HG02970 (cell line): Measurements from ENCODE around the gene DNAJC24.
"Not testable (repeated sequence)": the region's sequence is repeated elsewhere in the genome, so short reads cannot be mapped to it uniquely, and the experiment has no call there.

Source experiments
- ATAC-seq: cut with Tn5 transposase; IDR thresholded peaks from one replicate; pipeline ENCODE4 v1.9.1; 2021; ENCODE audit warnings: mild to moderate bottlenecking, moderate library complexity, moderate number of reproducible peaks; ENCODE audit not compliant: unreplicated experiment, low FRiP score

Gene DNAJC24

GRCh38 chr11:31369348-31370329 is at the start of gene DNAJC24, which contains the start of gene DCDC1:
Gene DNAJC24 (plus strand): TSS chr11:31369860. CDS start chr11:31370749, 889 bp downstream.
Gene DCDC1 (minus strand): TSS chr11:31369739. CDS start chr11:31328280, 41,459 bp downstream.
- peak; percentile 99 for ATAC-seq

DNA sequence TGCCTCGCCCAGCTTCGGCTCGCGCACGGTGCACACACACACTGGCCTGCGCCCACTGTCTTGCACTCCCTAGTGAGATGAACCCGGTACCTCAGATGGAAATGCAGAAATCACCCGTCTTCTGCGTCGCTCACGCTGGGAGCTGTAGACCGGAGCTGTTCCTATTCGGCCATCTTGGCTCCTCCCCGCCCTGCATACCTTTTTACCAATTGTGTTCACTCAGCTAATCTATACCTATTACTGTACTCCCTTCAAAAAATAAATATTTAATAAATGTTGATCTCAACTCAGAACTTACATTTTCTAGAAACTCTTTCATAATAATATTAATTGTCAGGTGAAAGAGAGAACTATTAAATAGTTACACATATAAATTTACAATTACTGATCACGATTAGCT is 48.2 kb upstream of the DNAJC24 start:
- ATAC-seq = not testable (repeated sequence)

DNA sequence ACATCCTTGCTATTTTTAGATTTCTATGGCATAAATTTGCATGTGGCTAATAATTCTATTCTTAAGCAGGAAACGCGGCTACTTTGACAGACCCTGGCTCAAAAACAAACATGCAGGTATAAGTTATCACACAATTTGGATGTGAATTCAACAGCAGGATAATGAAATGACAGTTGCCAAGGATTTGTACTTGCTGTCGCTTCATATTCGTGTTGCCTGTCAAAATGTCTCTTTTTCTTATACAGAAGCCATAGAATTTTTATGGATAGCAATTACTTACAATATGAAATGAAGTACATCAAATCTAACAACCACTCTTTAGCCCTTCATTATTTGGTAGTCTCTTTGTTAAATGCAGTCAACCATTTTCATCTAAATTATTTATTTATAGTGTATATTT is 46.5 kb upstream of the DNAJC24 start:
- no peak for ATAC-seq

GRCh38 chr11:31325160-31325559 is 44.5 kb upstream of the DNAJC24 start:
- ATAC-seq = no peak

- no peak for ATAC-seq
Observed at GRCh38 chr11:31326470-31327148, 43.1 kb upstream of the DNAJC24 start.

GRCh38 chr11:31327417-31327816 is 42.2 kb upstream of the DNAJC24 start:
- ATAC-seq = no peak

DNA sequence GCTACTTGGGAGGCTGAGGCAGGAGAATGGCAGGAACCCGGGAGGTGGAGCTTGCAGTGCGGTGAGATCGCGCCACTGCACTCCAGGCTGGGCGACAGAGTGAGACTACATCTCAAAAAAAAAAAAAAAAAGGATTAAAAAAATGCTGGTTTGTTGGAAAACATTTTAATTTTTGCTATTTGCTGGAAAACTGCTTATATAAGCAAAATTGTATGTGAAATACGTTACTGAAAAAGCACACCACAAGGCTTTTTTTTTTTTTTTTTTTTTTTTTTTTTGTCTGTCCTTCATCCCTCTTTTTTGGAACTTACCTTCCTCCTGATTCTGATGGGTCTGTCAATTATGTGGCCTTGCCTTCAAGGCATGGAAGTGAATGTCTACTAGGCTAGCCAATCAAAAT is 41.0 kb upstream of the DNAJC24 start:
- no peak for ATAC-seq

DNA sequence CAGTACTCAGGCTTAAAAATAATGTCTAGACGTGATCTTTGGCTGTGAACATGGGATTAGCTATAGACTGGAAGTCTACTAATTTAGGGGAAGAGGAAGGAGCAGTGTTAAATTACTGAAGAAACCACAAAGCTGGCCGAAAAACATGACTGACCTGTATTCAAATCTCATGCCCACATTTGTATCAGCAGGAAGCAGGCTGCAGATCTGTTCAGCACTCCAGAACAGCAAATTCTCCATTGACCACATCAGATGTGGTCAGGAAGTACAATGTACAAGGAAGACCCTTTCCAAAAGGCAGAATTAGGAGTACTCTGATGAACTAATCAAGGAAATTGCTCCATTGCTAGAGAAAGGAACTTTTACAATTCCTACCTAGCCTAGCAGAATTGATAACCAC is 31.9 kb upstream of the DNAJC24 start:
- ATAC-seq = no peak

DNA sequence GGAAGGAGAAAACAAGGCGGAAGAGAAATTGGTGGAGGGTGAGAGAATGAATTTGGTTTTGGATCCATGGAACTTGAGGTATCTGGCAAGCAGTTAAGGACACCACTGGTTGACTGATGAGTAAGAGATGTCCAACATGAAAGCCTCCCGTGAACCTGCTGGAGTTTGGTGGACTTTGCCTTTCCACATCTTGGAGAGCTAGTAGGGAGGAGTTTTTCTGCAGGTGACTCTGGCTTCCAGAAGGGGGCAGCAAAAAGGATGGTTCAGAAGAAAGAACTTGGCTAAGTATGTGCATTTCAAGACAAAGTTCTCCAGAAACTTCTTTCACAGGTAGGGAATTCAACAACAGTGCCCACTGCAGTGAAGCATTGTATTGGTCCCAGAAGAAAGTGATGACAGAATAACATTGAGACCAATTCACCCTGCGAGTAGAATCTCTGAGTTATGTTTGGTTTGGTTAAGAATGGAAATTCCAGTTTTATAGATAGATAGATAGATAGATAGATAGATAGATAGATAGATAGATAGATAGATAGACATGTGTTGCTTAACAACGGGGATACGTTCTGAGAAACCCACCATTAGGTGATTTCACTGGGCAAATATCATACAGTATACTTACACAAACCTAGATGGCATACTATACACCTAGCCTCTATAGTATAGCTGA is 28.6 kb upstream of the DNAJC24 start:
- no peak for ATAC-seq

GRCh38 chr11:31351168-31351567 is 18.5 kb upstream of the DNAJC24 start:
- no peak for ATAC-seq

GRCh38 chr11:31355131-31355530 is 14.5 kb upstream of the DNAJC24 start:
- ATAC-seq = no peak

- ATAC-seq = no peak
Observed at GRCh38 chr11:31355817-31356216, 13.8 kb upstream of the DNAJC24 start.

- ATAC-seq = no peak
Observed at GRCh38 chr11:31361743-31362142, 7.9 kb upstream of the DNAJC24 start.

GRCh38 chr11:31366795-31367194 is 2.9 kb upstream of the DNAJC24 start:
- no peak for ATAC-seq

DNA sequence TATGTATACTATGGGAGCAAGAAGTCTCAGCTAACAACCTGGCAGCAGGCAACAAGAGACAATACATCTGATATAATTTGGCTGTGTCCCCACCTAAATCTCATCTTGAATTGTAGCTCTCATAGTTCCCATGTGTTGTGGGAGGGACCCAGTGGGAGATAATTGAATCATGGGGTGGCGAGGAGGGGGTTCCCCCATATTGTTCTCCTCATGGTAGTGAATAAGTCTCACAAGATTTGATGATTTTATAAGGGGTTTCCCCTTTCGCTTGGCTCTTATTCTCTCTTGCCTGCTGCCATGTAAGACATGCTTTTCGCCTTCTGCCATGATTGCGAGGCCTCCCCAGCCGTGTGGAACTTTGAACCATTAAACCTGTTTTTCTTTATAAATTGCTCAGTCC is 6.2 kb downstream of the DNAJC24 start:
- ATAC-seq = no peak

- no peak for ATAC-seq
Observed at GRCh38 chr11:31383116-31383515, 13.5 kb downstream of the DNAJC24 start.

DNA sequence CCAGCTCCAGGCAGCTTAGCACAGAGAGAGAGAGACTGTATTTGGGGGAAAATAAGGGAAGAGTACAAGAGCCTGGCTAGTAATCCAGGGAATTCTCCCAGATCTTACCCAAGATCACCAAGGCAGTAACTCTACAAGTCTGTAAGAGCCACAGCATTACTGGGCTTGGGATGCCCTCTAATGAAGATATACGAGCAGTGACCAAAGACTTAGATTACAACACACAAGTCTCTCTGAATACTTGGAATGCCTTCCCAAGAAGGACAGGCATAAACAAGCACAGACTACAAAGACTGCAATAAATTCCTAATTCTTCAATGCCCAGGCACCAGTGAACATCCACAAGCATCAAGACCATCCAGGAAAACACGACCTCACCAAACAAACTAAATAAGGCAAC is 17.7 kb downstream of the DNAJC24 start:
- no peak for ATAC-seq

DNA sequence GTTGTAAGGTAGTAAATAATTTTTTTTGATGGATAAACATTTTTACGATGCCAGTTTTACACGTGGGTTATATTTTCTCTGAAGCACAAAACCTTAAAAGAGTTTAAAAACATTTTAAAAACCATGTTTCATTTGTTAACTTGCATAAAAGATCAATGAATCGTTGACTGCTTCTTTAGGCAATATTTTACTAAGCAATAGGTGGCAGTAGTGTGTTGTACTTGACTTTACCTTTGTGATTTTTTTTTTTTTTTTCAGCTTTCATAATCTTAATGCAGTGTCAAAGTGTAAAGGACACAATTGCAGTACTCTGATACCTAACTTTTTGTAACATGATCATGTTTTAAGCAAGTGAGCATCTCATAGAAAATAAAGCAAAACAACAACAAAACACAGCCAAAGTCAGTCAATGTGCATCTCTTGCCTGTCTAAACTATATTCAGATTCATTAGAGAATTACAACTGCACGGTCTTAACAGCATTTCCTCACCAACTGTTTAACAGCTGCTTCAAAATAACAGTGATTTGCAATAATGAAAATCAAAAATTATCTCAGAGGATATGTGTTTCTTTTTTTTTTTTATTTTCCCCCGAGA is 27.7 kb downstream of the DNAJC24 start:
- ATAC-seq = no peak

GRCh38 chr11:31404614-31405013 is 35.0 kb downstream of the DNAJC24 start:
- ATAC-seq = no peak

GRCh38 chr11:31408201-31408600 is 38.5 kb downstream of the DNAJC24 start:
- no peak for ATAC-seq

DNA sequence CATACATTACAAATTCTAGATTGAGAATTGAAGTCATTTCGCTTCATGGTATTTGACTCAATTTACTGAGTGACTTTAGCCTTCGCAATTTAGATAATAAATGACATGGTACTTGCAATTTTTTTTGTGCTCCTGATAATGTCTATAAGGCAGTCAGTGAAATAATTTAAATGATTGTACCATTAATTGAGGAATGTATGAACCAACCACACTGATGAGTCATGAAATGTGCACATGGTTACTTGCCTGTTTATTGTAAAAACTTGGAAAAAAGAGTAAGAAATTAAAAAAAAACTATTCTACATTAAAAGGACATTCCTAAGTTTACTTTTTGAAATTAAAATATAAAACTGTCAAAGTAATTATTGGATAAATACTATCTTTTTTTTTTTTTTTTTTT is 43.3 kb downstream of the DNAJC24 start:
- no peak for ATAC-seq
